DOHH2 (cell line): ENCODE results near the gene TPM1.

Experiments used
- H3F3A ChIP-seq: fragments of 200-600 bp; sonication (generic), shearing (Covaris generic); 2 replicates; pipeline ENCODE4 v1.6.0; 2016; ENCODE audit warnings: antibody characterized with exemption, mild to moderate bottlenecking; ENCODE audit not compliant: control insufficient read depth, insufficient read depth
- H3K27ac ChIP-seq: fragments of 200-600 bp; sonication (generic); 2 replicates; pipeline ENCODE4 v1.5.1; 2014; ENCODE audit warnings: low read depth, mild to moderate bottlenecking, low read length, moderate library complexity
- H3K27me3 ChIP-seq: fragments of 200-600 bp; sonication (generic); 2 replicates; pipeline ENCODE4 v1.6.1; 2014; ENCODE audit warnings: mild to moderate bottlenecking, low read length, mixed read lengths; ENCODE audit not compliant: control insufficient read depth
- H3K36me3 ChIP-seq: fragments of 200-600 bp; sonication (generic); 2 replicates; pipeline ENCODE4 v1.6.1; 2014; ENCODE audit warnings: mild to moderate bottlenecking, low read length, moderate library complexity, mixed read lengths; ENCODE audit not compliant: control insufficient read depth
- H3K4me1 ChIP-seq: fragments of 200-600 bp; sonication (generic); 2 replicates; pipeline ENCODE4 v1.6.1; 2014; ENCODE audit warnings: mild to moderate bottlenecking, low read length, mixed read lengths; ENCODE audit not compliant: control insufficient read depth
- H3K4me2 ChIP-seq: fragments of 200-600 bp; sonication (generic); 2 replicates; pipeline ENCODE4 v1.6.0; 2014; ENCODE audit warnings: mild to moderate bottlenecking, low read length, moderate library complexity
- H3K4me3 ChIP-seq: fragments of 200-600 bp; sonication (generic); 2 replicates; pipeline ENCODE4 v1.5.1; 2014; ENCODE audit warnings: mild to moderate bottlenecking, low read length, mixed read lengths
- H3K79me2 ChIP-seq: fragments of 200-600 bp; sonication (generic); 2 replicates; pipeline ENCODE4 v1.6.1; 2014; ENCODE audit warnings: mild to moderate bottlenecking, low read length, mixed read lengths; ENCODE audit not compliant: control insufficient read depth
- H3K9me2 ChIP-seq: fragments of 200-600 bp; sonication (generic); replicated peaks from 2 replicates; pipeline ENCODE4 v1.6.1; 2014; ENCODE audit warnings: mild to moderate bottlenecking, low read length, mixed read lengths; ENCODE audit not compliant: control insufficient read depth
- H3K9me3 ChIP-seq: fragments of 200-600 bp; sonication (generic); 2 replicates; pipeline ENCODE4 v1.6.1; 2014; ENCODE audit warnings: antibody characterized with exemption, low read length, mixed read lengths; ENCODE audit not compliant: control insufficient read depth, insufficient read depth
- H4K20me1 ChIP-seq: fragments of 200-600 bp; sonication (generic); 2 replicates; pipeline ENCODE4 v1.6.0; 2014; ENCODE audit warnings: low read depth, mild to moderate bottlenecking, antibody characterized with exemption, low read length, moderate library complexity; ENCODE audit not compliant: control insufficient read depth, insufficient read depth
- CTCF ChIP-seq: fragments of 200-600 bp; sonication (generic); IDR thresholded peaks from one replicate; pipeline ENCODE4 v1.5.1; 2014; ENCODE audit warnings: antibody characterized with exemption, mild to moderate bottlenecking, low read depth, low read length; ENCODE audit not compliant: poor library complexity, severe bottlenecking
- EZH2phosphoT487 ChIP-seq: fragments of 200-600 bp; sonication (generic); IDR thresholded peaks from 2 replicates; pipeline ENCODE4 v1.6.1; 2017; ENCODE audit warnings: borderline replicate concordance, mild to moderate bottlenecking, antibody characterized with exemption, low read length, moderate library complexity, mixed read lengths

TPM1 gene

GRCh38 chr15:63038926-63039673 lies 3.4 kb upstream of the TPM1 start:
- no peaks in the 10 kb centered on the region for H3K9me2 ChIP-seq
- no peaks in the 10 kb centered on the region for H3F3A ChIP-seq
- H3K4me2 ChIP-seq: no peak overlapping the region
- H3K79me2 ChIP-seq: no peaks in the 10 kb centered on the region
- H3K27ac ChIP-seq: no peak overlapping the region
- H3K27me3 ChIP-seq: peaks cover 67% of the 10 kb centered on the region
- H3K9me3 ChIP-seq: no peaks in the 10 kb centered on the region
- H4K20me1 ChIP-seq: no peaks in the 10 kb centered on the region
- no peak for TF ChIP-seq EZH2phosphoT487
- H3K4me1 ChIP-seq: no peaks in the 10 kb centered on the region
- H3K4me3 ChIP-seq: no peak overlapping the region
- no peaks in the 10 kb centered on the region for H3K36me3 ChIP-seq

- no peaks in the 10 kb centered on the region for H3F3A ChIP-seq
- H3K36me3 ChIP-seq: no peaks in the 10 kb centered on the region
- H3K4me2 ChIP-seq: no peak overlapping the region
- no peaks in the 10 kb centered on the region for H3K9me2 ChIP-seq
- no peaks in the 10 kb centered on the region for H3K4me1 ChIP-seq
- no peak overlapping the region for H3K4me3 ChIP-seq
- H3K27ac ChIP-seq: no peak overlapping the region
- no peaks in the 10 kb centered on the region for H3K9me3 ChIP-seq
- H3K79me2 ChIP-seq: no peaks in the 10 kb centered on the region
- peaks cover 71% of the 10 kb centered on the region for H3K27me3 ChIP-seq
- no peaks in the 10 kb centered on the region for H4K20me1 ChIP-seq
- TF ChIP-seq EZH2phosphoT487 (no peak), CTCF (no peak)
Observed at GRCh38 chr15:63039811-63040210, 2.7 kb upstream of the TPM1 start.

GRCh38 chr15:63040509-63040908 lies 2.0 kb upstream of the TPM1 start:
- TF ChIP-seq CTCF: no peak
- no peak for TF ChIP-seq EZH2phosphoT487

GRCh38 chr15:63040954-63041353 lies 1.6 kb upstream of the TPM1 start:
- no peaks in the 10 kb centered on the region for H3K36me3 ChIP-seq
- no peaks in the 10 kb centered on the region for H3F3A ChIP-seq
- no peaks in the 10 kb centered on the region for H4K20me1 ChIP-seq
- H3K4me2 ChIP-seq: no peak overlapping the region
- no peak for TF ChIP-seq EZH2phosphoT487
- no peak for TF ChIP-seq CTCF
- H3K27me3 ChIP-seq: peaks cover 74% of the 10 kb centered on the region
- H3K9me3 ChIP-seq: no peaks in the 10 kb centered on the region
- H3K27ac ChIP-seq: no peak overlapping the region
- no peaks in the 10 kb centered on the region for H3K79me2 ChIP-seq
- H3K4me3 ChIP-seq: no peak overlapping the region
- H3K9me2 ChIP-seq: no peaks in the 10 kb centered on the region
- no peaks in the 10 kb centered on the region for H3K4me1 ChIP-seq

More at GRCh38 chr15:63040509-63040908, 2.0 kb upstream of the TPM1 start:
- Histone ChIP-seq H3K4me2 (no peak overlapping the region), H3K79me2 (no peaks in the 10 kb centered on the region), H3K27ac (no peak overlapping the region), H3K4me1 (no peaks in the 10 kb centered on the region), H3K27me3 (peaks cover 71% of the 10 kb centered on the region), H3K4me3 (no peak overlapping the region), H3K9me3 (no peaks in the 10 kb centered on the region), H3F3A (no peaks in the 10 kb centered on the region), H4K20me1 (no peaks in the 10 kb centered on the region), H3K36me3 (no peaks in the 10 kb centered on the region), H3K9me2 (no peaks in the 10 kb centered on the region)
